Neutrophil (primary cell): ENCODE measurements around the gene CNBP.

ENCODE experiments used
- H3K27ac ChIP-seq: fragments of 200-600 bp; sonication (generic); 2 replicates; pipeline ENCODE4 v1.5.1; 2016; ENCODE audit warnings: mild to moderate bottlenecking, moderate library complexity
- H3K27me3 ChIP-seq: fragments of 200-600 bp; sonication (generic); 2 replicates; pipeline ENCODE4 v1.6.0; 2016; ENCODE audit warnings: mild to moderate bottlenecking
- H3K36me3 ChIP-seq: fragments of 200-600 bp; sonication (generic); 2 replicates; pipeline ENCODE4 v1.5.1; 2017
- H3K4me1 ChIP-seq, 2 experiments: fragments of 200-600 bp in 1 of 2; sonication (generic) in 1 of 2; 1 replicate in 1 of 2; 2 replicates in 1 of 2; pipeline versions ENCODE4 v1.5.1 to v1.6.1; 2013 to 2016; ENCODE audit warnings: low read depth in 1 of 2, low read length in 1 of 2, mild to moderate bottlenecking in 1 of 2, moderate library complexity in 1 of 2; ENCODE audit not compliant: control insufficient read depth in 1 of 2, insufficient read depth in 1 of 2
- H3K4me3 ChIP-seq, 2 experiments: fragments of 200-600 bp in 1 of 2; sonication (generic) in 1 of 2; 1 replicate in 1 of 2; 2 replicates in 1 of 2; pipeline ENCODE4 v1.5.1; 2013 to 2016; ENCODE audit warnings: low read depth in 1 of 2, low read length in 1 of 2, mild to moderate bottlenecking in 1 of 2, moderate library complexity in 1 of 2
- H3K9me3 ChIP-seq: fragments of 200-600 bp; sonication (generic); 2 replicates; pipeline ENCODE4 v1.5.1; 2016
- TF ChIP-seq, protein P1 (sequence below): fragments of 200-600 bp; sonication (generic); IDR thresholded peaks from 2 replicates; pipeline ENCODE4 v1.5.1; 2016; ENCODE audit warnings: antibody characterized with exemption

Gene CNBP

DNA sequence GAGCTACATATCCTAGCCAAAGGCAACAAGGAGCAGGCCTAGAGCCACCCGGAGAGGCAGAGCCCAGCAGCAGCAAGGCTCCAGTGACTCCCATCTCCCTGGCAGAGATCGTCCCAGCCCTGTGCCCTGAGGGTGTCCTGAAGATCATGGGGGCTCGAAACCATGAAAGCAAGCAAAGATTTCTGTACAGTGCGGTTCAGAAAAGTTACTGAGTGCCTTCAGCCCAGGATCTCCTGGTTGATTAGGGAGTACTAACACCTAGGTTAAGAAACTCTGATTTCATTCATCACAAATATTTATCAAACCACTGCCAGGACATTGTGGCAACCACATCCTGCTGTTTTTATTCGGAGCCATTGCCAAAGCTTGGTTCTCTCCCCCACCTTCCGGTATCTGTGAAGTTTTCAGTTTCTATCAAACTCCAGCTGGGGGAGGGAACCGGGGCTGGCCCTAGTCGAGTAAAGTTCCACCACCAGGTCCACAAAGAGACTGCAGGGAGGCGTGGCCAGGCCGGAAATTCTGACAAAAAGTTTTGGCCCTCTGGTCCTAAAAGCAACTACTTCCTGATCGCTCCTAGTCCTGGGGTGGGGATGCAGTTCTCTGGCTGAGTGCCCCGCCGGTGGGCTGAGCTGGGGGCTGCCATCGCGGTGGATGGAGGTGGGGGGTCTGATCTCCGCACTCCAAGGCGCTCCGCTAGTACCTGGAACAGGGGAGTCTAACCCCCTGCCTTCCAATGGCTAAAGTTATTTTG, 63.3 kb downstream of the CNBP start:
- Histone ChIP-seq H3K4me3 (peak overlapping the region; percentile 82 to 90), H3K36me3 (peaks cover 25% of the 10 kb centered on the region), H3K27me3 (no peaks in the 10 kb centered on the region), H3K4me1 (peaks cover 43 to 48% of the 10 kb centered on the region in 2 experiments), H3K9me3 (no peaks in the 10 kb centered on the region), H3K27ac (peak overlapping the region; percentile 97)
- TF ChIP-seq, protein P1, sequence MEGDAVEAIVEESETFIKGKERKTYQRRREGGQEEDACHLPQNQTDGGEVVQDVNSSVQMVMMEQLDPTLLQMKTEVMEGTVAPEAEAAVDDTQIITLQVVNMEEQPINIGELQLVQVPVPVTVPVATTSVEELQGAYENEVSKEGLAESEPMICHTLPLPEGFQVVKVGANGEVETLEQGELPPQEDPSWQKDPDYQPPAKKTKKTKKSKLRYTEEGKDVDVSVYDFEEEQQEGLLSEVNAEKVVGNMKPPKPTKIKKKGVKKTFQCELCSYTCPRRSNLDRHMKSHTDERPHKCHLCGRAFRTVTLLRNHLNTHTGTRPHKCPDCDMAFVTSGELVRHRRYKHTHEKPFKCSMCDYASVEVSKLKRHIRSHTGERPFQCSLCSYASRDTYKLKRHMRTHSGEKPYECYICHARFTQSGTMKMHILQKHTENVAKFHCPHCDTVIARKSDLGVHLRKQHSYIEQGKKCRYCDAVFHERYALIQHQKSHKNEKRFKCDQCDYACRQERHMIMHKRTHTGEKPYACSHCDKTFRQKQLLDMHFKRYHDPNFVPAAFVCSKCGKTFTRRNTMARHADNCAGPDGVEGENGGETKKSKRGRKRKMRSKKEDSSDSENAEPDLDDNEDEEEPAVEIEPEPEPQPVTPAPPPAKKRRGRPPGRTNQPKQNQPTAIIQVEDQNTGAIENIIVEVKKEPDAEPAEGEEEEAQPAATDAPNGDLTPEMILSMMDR: peak; percentile 85

DNA sequence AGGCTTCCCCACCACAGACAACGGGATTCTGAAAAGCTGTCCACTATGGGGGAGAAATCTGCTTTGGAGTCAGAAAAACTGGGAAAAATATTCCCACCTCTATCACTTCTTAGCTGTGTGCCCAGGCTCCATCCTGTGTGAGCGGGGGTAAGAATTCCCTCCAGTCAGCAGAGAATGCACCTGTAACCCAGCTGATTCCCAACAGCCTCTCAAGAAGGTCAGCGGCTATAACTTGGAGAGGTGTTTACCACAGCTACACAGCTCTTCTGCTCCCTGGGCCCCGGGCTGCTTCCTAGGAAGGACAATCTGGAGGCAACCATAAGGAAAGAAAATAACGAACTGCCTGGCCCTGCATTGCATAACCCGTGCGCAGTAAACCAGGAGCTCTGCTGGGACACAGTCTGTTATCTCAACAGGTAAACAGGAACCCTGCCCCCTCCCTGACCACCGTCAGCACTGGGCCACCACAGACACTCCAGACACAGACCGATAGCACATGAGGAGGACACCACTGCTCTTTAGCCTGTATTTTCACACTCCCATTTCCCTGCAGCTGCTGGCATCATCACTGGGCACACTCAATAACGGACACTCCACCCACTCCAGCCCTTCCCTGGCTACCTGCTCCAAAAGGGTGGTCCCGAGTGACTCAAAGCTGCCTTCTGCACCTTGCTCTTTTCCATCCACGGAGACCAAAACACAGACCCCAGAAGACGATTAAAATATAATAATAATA, 64.2 kb downstream of the CNBP start:
- Histone ChIP-seq H3K27me3 (no peaks in the 10 kb centered on the region), H3K4me1 (peaks cover 43 to 48% of the 10 kb centered on the region in 2 experiments), H3K9me3 (no peaks in the 10 kb centered on the region), H3K4me3 (peak overlapping the region; percentile 82 to 90), H3K36me3 (peaks cover 34% of the 10 kb centered on the region), H3K27ac (peak overlapping the region; percentile 97)
- TF ChIP-seq, protein P1: no peak

DNA sequence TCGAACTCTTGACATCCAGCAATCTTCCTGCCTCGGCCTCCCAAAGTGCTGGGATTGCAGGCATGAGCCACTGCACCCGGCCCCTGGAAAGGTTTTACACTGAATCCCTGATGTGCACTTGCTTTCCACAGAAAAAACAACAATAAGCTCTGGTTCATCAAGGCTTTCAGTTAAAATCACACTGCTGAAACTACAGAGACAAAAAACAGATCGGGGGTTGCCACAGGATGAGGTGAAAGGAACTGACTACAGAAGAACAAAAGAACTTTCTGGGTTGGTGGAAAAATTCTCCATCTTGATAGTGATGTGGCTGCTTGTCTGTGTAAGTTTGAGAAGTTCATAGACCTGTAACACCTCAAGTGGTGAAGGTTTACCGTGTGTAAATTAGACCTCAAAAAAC, 65.0 kb downstream of the CNBP start:
- Histone ChIP-seq H3K27ac (peak overlapping the region; percentile 97), H3K4me3 (peak overlapping the region; percentile 82 to 90)

More for the DNA sequence above, 65.0 kb downstream of the CNBP start:
- H3K4me1 ChIP-seq: peaks cover 43 to 48% of the 10 kb centered on the region in 2 experiments
- TF ChIP-seq, protein P1: no peak
- H3K9me3 ChIP-seq: no peaks in the 10 kb centered on the region
- no peaks in the 10 kb centered on the region for H3K27me3 ChIP-seq
- peaks cover 42% of the 10 kb centered on the region for H3K36me3 ChIP-seq
